COLO829 (cell line): ENCODE data around the gene ITGA11.

Experiments
- DNase-seq: peaks from one replicate; pipeline ENCODE4 v3.0.0; 2012; ENCODE audit warnings: low spot score

The ITGA11 gene

DNA sequence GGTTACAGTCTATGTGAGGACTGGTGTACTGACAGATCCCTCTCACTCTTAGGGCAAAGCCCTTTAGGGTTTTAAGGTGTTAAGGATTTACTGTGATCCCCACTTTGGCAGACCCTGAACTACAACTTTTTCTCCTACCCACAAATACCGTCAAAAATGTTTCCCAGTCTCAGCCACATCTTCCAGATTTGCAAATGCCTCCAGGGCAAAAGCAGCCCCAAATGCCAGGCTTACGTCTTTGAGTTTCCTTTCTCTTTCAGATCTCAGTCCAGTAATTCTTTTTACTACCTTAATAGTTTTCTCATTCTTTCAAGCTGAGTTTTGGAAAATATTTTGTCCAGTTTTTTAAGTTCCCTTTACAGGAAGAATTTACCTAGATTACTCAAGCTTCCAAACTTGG is 13.4 kb upstream of the ITGA11 start:
- no peak for DNase-seq

- no peak for DNase-seq
These were observed 12.4 kb upstream of the ITGA11 start for GRCh38 chr15:68444336-68444735.

GRCh38 chr15:68442903-68443302 is 10.9 kb upstream of the ITGA11 start:
- no peak for DNase-seq

DNA sequence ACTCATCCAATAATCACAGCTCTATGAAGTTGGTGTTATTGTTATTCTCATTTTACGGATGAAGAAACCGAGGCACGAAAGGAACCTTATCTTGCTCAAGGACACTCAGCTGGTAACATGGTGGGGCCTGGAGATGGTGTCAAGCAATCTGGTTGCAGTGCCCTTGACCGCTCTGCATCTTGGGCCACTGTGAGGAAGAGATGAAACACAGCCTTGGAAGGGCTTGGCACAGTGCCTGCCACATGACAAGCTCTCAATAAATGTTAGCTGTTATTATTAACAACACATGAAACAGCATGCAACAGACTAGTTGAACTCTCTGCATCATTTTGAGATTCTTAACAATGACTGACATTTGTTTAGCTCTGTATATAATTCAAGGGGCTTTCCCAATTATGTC is 10.1 kb upstream of the ITGA11 start:
- DNase-seq: no peak

DNA sequence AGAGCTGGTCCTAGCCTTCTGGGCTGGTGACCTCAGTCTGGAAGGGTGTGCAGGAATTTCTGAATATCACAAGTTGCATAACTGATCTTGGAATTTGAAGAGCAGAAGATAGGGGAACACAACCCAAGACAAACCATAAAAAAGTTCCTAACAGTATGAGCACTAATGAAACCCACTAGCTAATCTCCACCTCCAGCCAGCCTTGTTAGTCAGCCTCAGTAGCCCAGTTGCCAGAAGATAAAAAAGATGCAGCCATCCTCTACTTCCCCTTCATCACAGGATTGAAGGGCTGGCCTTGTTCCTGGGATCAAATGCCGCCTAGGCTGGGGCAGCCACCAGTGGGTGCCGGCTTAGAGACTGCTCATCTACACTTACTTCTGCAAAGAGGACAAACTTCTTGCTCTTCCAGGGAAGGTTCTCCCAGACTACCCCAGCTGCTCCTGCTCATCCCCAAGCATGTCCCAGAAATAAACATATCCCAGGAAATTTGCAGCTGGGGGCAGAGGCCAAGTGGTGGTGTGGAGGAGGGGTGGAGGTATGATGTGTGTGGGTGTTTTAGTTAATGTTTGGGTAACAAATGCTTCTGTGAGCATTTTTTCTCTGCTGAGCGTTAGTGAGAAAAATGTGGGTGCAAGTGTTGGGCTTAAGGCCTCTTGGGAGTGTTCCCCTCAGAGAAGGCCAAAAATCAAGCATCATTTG is 9.2 kb upstream of the ITGA11 start:
- DNase-seq: no peak

DNA sequence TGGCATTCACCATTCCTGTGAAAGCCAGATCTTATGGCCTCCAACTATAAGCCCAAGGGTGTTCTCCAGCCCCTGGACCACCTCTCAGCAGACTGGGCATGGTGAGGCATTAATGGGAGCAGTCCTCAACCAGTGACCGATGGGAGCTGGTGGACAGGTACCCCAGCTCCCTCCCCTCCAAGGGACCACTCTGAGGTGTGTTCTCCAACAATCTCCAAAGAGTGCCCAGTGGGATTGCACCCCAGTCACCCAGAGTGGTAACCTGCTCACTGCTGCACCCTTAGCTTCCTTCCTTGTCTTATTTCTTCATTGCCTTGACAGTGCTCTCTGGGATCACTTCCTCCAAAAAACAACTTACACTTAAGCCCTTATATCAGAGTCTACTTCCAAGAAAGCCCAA is 8.2 kb upstream of the ITGA11 start:
- no peak for DNase-seq

DNA sequence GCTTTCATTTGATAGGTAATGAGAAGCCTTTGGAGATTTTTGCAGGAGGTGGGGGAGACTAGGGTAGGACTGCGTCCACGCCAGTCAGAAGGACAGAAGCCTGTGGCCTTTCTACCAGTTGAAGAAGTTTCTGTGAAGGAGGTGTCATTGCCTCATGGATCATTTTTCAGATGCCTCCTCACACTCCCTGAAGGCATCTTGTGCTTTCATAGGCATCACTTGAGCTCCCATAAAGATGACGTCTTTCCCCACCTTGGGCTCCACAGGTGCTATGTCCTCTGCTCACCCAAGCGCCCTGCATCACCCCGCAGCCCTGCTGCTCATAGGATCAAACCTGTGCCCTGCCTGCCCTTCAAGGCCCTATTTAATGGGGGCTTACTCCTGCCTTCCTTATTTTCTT is 7.5 kb upstream of the ITGA11 start:
- DNase-seq: no peak

DNA sequence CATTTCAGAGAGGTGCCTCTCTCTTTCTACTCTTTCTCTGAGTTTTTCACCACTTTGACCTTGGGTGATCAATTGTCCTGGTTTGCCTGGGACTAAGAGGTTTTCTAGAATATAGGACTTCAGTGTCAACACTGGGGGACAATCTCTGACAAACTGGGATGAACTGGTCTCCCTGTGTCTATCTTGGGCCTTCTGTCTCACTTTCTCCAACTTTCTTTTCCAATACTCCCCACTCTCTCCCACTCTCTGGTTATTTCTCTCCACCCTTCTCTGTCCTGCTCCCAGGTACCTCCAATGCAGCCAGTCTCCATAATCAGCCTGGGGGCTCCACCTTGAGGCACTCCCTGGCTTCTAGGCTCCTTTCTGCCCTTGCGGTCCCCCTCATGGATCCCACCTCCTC is 4.7 kb upstream of the ITGA11 start:
- no peak for DNase-seq

- DNase-seq: no peak
These were observed 4.0 kb upstream of the ITGA11 start for GRCh38 chr15:68435966-68436365.

- no peak for DNase-seq
These were observed 2.1 kb upstream of the ITGA11 start for GRCh38 chr15:68434021-68434420.

GRCh38 chr15:68433551-68433950 is 1.6 kb upstream of the ITGA11 start:
- DNase-seq: no peak

GRCh38 chr15:68432441-68433064 is 590 bp upstream of the ITGA11 start:
- DNase-seq: no peak

- DNase-seq: no peak
These were observed 749 bp downstream of the ITGA11 start for GRCh38 chr15:68431037-68431791.

DNA sequence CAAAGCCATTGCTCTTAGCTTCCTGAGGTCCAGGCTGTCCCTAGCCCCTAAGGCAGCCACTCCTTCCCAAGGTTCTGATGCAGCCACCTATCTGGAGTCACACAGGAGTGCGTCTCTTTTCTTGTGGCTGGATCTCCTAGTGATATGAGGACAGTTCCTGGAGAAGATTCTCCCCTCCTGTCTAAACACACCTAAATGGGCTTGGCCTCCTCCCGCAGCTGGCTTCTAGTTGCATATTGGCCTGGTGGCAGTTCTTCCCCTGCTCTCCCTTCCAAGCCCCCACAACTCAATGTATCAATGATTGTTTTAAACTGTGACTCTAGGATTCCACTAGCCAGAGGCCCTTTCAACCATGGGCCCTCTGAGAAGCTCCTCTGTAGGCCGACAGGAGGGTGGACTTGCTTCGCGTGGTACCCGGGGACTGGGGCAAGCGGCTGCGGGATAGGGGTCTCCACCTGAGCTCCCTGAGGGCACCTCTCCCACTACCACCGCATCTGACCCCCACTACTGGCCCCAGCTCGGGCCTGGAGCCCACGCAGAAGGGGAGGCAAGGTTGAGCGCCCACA is 1.4 kb downstream of the ITGA11 start:
- no peak for DNase-seq

- DNase-seq: no peak
These were observed 2.1 kb downstream of the ITGA11 start for GRCh38 chr15:68429691-68430470.

DNA sequence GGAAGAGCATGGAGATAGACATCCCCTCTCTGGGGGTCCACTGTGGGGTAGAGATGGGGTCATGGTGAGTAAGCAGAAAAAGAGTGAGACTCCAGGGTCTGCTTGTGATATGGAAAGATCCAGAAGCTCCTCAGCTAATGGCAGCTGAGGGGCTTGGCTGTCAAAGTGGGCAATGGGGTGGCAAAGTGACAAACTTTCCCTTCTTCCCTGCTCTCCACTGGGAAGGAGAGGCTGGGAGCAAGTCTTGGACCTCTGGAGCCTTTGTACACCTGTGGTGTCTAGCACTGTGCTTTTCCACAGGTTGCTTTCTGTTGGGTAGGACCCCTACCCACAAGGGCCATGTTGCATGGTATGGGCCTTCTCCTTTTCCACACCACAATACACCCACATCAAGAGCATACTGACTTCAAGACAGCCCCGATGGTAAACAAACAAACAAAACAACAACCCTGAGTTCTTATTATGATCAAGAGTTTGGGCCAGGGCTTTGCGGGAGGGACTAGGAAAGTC is 3.5 kb downstream of the ITGA11 start:
- no peak for DNase-seq

GRCh38 chr15:68427963-68428362 is 4.0 kb downstream of the ITGA11 start:
- no peak for DNase-seq

DNA sequence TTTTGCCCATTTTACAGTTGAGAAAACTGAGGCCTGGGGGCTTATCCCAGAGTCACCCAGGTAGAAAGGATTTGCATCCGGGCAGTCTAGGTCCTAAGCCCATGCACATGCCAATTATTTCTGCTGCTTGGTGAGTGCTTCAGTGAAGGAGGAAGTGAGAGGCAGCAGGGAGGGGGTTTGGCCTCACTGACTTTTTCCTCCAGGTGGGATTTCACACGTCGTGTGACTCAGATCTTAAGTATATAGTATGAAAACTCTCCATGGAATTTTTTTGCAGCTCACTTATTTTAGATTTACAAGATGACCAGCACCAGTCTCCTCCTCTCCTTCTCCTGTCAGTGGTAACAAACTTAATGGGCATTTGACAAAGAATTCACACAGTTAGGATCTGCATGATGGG is 4.6 kb downstream of the ITGA11 start:
- no peak for DNase-seq

DNA sequence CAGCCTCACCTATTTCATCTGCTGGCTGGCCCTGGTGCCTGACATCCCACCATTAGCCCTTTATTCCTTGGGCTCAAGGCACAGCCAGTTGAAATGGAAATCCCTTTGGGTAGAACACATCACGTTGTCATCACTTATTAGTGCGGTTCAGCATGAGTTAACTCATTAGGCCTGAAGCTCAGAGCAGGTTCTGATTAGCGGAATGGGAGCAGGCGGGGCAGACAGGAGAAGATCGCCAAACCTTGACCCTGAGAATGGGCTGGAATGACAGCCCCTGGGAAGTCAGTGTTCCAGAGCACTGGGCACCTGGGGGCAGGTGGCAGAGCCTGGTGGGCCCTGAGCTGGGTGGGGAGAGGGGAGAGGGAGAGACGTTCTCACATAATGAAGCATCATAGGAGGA is 5.8 kb downstream of the ITGA11 start:
- no peak for DNase-seq

DNA sequence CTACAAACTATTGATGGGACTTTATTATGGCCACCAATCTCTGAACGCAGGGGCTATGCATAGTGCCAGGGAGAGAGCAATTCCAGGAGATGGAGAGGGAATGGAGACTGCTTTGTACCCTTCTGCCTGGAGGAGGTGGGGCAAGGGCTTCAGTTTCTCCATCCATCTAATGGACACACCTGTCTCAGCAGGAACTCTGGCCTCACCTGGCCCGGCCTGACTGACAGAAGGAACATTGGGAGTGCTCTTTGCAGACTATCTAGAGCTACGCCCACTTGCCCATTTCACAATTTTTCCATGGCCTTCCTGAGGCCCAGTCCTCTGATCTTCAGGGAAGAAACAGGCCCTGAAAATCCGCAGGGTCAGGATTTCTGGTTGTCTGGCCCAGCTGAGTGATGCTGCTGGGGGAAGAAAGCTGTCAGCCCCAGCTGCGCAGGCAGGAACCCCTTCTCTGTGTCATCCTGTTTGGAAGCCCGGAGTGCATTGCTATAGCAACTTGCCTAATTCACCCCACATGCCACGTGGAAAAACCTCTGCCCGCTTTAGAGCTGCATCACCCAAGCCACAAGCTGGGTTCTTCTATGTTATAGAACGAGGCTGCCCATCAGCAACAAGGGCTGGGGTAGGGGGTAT is 6.4 kb downstream of the ITGA11 start:
- no peak for DNase-seq

- DNase-seq: no peak
These were observed 7.1 kb downstream of the ITGA11 start for GRCh38 chr15:68424754-68425390.
